CD4-positive, alpha-beta T cell treated with Interferon alpha-2 for 1 hour (primary cell): Measurements from ENCODE around the gene TRIM16.
"Not testable (repeated sequence)": the region's sequence is repeated elsewhere in the genome, so short reads cannot be mapped to it uniquely, and the experiment has no call there.

Experiments
- DNase-seq, 2 donors: peaks; one replicate each; pipeline ENCODE4 v3.0.0-alpha.2; 2020 to 2022

The TRIM16 gene

DNA sequence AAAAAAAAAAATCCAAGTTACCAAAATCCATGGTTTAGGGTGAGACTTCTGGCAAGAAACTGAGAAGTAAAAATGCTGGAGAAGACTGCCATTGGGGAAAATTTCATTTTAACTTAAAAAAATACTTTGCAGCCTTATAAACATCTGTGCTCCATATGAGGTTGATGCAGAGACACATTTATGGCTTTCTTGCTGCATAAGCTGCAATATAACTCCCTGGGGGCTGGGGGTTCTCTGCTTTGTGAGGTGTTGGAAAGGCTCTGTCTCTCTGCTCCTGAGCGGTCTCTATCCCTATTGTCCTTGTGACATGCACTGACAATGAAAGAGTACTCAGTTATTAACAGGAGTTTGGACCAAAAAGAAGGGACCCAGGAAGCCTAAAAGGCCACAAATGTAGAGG is 71.0 kb downstream of the TRIM16 start:
- DNase-seq = not testable (repeated sequence)

DNA sequence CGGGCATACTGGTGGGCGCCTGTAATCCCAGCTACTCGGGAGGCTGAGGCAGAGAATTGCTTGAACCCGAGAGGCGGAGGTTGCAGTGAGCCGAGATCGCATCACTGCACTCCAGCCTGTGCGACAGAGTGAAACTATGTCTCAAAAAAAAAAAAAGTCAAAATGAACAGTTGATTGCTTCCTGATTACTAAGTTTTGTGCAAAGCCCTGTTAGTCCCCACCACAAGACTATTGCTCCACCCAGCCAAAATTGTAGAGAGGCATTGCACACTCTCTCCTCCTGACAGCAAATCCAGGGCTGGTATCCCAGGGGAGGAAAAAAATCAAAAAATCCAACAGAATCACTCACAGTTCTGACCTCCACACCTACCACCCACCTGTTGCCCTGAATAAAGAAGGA is 91.2 kb downstream of the TRIM16 start:
- DNase-seq = not testable (repeated sequence)

DNA sequence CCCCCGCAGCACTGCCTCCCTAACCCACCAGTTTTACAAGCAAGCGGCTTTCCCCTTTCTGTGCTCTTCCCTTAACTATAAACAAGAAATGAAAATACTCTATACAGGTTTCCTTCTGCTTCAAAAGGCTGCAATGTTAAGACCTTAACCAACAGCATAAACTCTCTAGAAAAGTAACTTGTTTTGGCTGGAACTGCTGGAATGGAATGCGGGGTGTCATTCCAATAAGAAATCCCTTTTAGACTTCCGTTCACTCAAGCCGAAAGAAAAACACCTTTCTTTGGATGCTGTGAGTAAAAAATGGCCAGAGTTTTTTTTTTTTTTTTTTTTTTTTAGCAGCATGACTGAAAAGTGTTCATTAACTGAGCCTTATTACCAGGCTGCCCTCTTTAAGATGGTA is 92.1 kb downstream of the TRIM16 start:
- not testable (repeated sequence) for DNase-seq

DNA sequence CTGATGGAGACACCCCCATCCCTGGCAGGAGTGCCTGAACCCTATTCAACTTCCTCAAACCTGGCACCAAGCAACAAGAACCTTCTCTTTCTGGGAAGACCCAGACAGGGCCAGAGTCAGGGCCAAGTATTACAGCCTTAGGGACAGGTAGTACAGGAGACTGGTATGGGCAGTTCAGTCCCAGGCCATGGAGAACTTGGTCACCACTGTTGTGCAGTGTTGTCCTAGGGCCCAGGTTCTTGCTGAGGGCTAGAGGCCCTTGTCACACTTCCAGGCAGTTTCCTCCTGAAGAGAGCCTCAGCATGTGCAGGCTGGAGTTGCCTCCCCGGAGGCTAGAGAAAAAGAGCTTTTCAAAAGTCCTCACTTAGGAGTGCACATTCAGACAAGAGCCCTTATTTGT is 93.3 kb downstream of the TRIM16 start:
- not testable (repeated sequence) for DNase-seq

DNA sequence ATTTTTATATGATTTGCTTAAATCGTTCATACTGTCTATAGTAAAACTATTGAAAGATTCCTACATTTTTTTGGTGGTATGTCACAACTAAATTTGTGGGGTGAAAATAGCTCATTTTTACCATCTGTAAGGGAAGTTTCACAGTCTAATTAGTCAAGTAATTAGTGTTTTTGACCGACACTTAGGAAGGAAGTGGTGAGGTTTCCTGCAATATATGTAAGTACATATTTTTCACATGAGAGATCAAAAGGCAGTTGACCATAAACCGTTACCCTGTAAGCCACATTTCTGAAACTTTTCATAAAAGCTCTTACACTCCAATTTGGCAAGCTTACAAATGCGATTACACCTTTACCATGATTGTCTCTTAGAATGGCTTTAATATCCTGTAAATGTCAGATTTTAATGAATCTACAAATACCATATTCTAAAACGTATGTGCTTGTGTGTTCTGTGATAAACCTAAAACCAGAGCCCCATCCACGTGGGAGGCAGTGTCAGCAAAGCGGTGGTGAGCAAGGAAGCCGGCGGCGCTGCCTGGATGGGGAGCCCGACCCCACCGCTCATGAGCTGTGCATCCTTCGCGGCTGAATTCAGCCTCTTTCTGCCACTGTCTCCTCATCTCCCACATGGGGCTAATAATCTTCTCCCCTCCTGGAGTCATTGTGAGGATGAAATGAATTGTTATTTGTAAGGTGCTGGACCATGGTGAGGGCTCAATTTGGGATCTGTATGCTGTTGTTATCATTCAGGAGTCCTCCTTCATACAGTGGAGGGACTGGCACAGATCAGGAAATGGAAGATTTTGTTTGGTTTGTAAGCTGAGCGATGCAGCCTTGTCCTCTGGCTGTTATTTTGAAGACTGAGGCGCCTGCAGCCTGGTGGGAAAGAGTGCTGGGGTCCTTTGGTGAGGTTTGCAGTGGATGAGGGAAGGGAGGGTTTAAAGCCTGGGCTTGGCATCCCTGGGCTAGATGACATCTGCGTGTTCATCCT is 94.3 kb downstream of the TRIM16 start:
- DNase-seq = peak; percentile 1 to 30

DNA sequence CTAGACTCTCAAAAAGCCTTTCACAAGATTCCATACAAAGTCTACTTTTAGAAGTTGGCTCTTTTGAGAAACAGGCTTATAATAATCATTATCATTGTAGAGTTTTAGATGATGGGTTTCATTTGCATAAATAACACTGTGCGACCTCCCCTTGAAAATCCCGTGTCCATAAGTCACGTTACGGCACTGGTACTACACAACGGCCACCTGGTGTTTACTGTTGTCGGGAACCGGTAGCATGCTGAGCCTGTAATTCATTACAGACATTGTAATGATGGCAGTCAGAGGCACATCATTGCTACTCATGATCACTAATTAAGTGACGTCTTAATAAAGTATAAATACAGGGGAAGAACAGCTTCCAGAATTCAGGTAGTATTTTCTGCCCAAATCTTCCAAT is 96.1 kb downstream of the TRIM16 start:
- not testable (repeated sequence) for DNase-seq

DNA sequence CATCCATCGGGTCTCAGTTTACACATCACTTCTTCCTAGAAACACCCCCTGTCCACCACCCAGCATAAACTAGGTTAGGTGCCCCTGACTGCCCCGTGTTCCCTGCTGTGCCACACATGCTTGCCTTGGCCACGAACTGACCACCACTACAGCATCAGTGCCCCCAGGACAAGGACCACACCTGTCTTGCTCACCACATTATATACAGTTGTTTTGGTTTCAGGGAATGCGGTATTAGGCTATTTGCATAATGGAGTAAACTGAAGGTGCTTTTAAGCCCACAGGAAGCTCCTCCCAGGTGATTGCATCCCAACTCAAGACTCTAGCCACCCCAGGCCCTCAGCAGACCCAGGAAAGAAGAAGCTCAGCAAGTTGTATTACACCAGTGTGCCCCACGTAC is 100.8 kb downstream of the TRIM16 start:
- not testable (repeated sequence) for DNase-seq

DNA sequence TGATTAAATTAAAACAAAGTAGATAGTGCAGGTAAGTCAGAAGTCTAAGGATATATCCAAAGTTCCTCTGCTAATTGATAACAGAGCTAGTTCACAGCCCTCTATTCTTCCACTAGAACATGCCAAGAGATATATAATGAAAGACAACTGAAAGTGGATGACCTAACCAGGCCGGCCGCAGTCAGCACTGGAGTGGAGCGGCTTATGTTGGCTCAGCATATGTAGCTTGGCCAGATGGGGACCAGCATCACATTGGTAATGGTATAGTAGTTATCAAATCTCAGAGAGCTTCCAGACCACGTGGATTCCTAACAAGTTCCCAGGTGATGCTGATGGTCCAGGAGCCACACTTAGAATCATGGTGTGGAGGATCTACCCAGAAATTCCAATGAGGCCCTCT is 102.6 kb downstream of the TRIM16 start:
- DNase-seq = not testable (repeated sequence)
